Heart left ventricle (tissue), 13 donors: ENCODE data around the gene OXSR1.

Experiments used
- CTCF ChIP-seq, 12 donors: fragments of 200-600 bp; sonication (generic) in 4 of 12; IDR thresholded peaks; one replicate each; pipeline versions ENCODE4 v1.5.0 to v1.8.0; 2018 to 2022; ENCODE audit warnings: antibody characterized with exemption in 12 of 12, mild to moderate bottlenecking in 5 of 12
- POLR2A ChIP-seq, 2 donors: fragments of 450-650 bp; IDR thresholded peaks; one replicate each; pipeline ENCODE4 v1.6.1; 2017; ENCODE audit warnings: antibody characterized with exemption in 2 of 2, mild to moderate bottlenecking in 2 of 2, moderate library complexity in 2 of 2
- donor health status: ischemic (EF 13 %, LVEDD 7.1; RV severe dilation, severe dysfunction).
- donor health status: DM: no; HTN: yes; CAD: no.
- donor health status: DM: no; HTN: no; CAD: no.
- donor health status: ischemic (EF 25% LVEDD 6.9; RV normal size, moderate dysfunction).
- donor health status: ischemic (EF 25% LVEDD 5.7; RV mildly dilated, moderate dysfunction).
- donor health status: ischemic (EF 35%, LVEDD 5.7; RV mildly dilated, moderate dysfunction).
- donor health status: nonischemic (EF 11% LVEDD 7.7; RV severe dilation, severe dysfunction).
- donor health status: DM: yes; HTN: yes; CAD: no.
- donor health status: PGD.
- donor health status: ischemic (EF 29% LVEDD 5.4; RV normal size, mild dysfunction).
- donor health status: nonischemic (EF 23%, LVEDD 6.1; RV moderate dilation, normal function).

DNA sequence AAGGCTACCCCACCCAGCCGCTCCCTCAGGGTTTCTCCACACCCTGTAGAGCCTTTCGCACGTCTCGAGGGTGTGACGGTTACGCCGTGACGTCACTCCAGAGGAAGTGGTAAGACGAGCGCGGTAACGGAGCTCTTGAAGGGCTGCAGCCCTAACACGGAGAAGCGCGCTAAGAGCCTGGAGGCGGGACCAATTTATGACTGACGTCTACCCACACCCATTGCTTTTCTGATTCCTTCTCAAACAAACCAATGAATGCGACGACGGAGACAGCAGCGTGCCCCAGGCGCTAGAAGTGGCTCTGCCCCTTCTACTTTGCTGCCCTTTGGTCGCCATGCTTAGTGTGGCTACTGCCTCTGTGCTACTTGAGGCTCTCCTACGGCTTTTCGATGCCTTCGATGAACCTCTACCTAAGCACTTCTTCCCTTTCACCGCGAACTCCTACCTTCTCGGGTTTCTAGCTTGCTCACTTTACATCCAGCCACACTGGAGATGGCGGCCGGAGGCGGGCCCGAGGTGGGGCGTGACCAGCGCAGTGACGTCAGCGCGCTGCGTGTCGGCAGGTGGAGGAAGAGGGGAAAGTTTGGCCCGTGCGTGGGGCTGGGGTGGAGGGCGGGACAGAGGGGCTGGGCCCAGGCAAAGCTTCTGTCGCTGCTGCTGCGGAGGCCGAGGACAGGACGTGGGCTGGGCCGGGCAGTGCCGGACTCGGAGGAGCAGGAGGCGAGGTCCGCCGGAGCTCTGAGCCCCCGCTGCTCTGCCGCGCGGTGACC lies at the start of gene OXSR1:
- TF ChIP-seq CTCF (IDR thresholded peaks at IDR 0.05) (no peak), POLR2A (IDR thresholded peaks at IDR 0.05) (peak; percentile 68 to 82)
